ENCODE results near the gene HERC2.

HERC2 gene

DNA sequence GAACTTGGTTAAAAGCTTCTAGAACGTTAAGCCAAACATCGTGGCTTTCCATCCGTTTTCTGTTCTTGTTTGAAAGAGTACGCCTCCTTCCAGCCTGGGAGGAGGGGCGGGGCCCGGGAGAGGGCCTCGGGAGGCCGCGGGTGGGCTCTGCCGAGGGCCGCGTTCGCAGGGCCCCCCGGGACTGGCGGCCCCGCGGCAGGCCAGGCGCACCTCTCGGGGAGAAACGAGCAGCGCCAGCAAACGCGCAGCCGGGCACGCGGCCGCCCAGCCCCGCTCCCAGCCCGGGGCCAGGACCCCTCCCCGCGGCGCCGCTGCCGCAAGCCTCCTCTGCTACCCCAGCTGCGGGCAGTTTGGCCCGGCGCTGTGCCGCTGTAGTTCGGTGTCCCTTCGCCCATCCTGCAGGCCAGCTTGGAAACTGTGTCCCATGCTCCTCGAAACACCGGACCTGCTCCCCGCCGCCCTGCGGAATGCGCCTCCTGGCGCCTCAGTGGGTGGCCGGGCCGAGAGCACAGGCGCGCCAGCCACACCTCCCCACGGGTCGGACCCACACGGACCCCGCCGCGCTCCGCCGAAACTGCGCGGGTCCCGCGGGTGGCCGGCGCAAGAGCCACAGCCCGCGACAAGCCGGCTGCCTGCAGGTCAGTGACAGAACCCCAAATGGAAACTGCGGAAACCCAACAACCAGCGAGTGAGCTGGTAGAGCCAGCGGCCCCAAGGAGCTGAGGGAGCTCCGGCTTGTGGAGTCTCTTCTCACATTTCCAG lies 225.1 kb downstream of the HERC2 start:
- DNase-seq (ENCODE audit: low spot score), result no peak

DNA sequence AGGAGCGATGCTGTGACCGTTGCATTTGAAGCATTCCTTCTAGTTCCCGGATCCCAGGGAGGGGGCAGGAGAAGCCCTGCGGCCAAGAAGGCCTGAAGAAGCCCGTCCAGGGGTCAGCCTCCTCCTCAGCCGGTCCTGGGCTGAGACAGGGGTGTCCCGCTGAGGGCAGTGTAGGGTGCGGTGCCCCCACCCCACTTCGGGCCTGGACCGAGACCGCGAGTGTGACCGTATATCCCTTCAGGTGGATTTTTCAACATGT lies 225.6 kb downstream of the HERC2 start:
- no peak for DNase-seq (ENCODE audit: low spot score)

DNA sequence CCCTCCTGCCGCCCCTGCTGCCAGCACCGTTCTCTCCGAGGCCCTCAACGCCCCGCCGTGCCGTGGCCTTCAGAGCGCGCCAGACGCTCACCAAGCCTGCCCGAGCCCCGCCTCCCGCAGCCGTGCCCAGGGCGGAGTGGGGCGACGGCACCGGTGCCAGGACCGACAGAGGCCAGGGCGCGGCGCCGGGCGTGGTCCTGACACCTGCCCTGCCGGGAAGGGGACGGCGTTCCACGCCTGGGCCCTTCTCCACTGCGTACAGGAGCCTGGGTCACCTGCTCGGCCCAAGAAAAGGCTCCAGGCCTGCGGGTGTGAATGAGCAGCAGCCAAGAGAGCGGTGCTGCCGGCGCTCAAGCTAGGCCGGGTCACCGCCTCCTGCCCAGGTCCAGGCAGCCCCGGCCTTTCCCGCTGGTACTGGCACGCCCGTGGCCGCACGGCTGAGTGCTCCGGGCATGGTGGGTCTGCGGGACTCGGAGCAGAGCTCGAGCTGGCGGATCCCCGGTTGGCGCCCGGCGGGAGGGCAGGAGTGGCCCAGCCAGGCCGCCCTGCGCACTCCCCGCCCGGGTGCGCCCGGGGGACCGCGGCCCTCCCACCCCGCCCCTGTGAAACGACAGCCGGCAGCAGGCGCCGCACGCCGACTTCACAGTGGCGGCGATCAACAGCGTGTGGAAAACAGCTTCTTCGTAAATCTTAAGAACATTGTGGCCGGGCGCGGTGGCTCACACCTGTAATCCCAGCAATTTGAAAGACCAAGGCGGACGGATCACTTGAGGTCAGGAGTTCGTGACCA lies 227.1 kb downstream of the HERC2 start:
- DNase-seq (ENCODE audit: low spot score), result no peak

- no peak for DNase-seq (ENCODE audit: low spot score)
Measured at GRCh38 chr15:28093752-28094535, 228.0 kb downstream of the HERC2 start.

GRCh38 chr15:28091313-28091712 lies 230.7 kb downstream of the HERC2 start:
- no peak for DNase-seq (ENCODE audit: low spot score)

GRCh38 chr15:28086175-28086703 lies 235.7 kb downstream of the HERC2 start:
- DNase-seq (ENCODE audit: low spot score), result no peak

DNA sequence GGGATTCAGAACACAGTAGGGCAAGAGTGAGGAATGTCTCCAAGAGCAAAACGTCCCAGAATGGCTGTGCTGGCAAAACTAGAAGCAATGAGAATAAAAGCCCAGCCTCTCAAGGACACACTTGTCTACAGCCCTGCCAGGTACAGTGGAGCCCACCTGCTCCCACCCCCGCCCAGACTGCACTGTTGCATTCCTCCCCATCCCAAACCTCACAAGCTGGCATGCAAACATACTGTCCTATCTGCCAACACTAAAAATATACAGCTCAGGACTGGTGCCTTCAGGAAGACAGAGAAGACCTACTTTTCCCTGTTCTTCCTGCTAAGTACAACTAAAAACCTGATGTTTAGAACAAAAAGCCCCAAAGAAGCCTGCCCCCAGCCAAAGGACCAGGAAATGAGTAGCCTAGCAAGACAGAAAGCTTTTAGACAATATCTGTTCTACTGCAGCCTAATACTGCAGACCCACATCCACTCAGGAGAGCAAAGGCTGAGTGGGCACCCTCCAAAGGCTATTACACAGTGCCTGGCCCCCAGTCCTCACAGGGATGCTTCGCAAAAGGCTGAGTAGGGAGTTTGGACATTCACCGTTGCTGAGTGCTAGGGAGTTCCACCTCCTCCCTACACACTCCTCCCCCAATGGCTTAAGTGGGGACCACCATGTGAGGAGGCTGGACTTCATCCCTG lies 236.3 kb downstream of the HERC2 start:
- no peak for DNase-seq (ENCODE audit: low spot score)

DNA sequence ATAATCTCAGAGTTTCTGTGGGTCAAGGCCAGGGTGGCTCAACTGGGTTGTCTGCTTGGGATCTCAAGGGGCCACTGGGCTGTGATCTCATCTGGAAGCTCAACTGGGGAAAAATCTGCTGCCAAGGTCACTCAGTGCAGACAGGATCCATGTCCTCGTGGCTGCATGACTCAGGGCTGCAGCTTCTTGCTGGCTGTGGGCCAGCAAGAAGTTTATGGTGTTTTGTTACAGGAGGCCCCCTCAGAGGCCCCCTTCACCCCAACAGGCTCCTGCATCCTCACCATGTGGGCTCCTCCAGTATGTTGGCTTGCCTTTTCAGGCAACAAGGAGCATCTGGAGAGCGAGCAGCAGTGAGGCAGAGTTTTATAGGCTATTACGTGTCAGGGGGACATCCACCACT lies 237.4 kb downstream of the HERC2 start:
- DNase-seq (ENCODE audit: low spot score), result no peak

DNA sequence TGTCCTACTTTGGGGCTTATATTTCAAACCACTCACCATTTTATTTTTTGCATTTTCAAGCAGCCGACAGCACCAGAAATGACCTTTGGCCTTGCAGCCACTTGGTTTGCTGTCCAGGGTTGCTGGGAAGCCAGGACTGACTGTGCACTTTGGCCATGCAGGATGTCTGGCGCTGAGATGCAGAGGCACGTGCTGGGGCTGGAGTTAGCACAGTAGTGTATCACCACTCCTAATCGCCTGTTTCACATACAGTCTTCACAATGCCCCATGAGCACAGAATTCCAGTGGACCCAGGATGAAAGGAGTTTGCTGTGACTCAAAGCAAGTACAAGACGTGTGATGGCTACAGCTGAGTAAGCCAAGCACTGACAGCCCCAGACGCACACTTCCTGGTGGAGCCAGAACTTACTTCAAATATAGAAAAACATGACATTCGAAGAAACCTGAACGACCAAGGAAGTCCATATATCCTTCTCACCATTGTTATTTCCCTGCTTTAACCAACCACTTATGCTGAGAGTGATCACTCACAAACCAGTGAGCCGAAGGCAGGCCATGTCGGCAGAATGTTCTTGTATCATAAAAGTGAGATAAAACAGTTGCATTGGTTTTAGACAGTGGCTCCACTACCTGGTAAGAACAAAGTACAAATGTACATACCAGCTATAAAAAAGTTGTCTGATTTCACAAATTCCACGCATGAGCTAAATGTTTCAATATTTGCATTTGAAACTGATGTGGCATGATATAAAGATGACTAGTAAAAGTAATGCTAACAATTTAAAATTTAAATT lies 238.9 kb downstream of the HERC2 start:
- no peak for DNase-seq (ENCODE audit: low spot score)

GRCh38 chr15:28081594-28081993 lies 240.4 kb downstream of the HERC2 start:
- no peak for DNase-seq (ENCODE audit: low spot score)

DNA sequence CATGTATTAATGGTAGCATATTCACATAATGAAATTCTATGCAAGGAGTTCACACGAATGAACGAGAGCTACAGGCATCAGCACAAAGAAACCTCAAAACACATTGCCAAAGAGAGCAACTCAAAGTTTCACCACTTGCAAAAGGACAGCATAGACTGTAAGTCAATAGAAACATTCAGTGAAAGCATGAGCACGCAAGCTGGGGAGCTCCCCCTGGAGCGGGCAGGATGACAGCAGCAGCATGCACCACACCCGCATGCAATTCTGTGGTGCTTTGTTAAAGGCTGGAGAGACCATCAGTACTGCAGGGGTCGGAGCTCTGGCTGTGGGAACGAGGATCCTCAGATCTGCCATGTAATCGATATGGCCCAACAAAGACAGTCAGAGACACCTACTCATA lies 241.6 kb downstream of the HERC2 start:
- no peak for DNase-seq (ENCODE audit: low spot score)

DNA sequence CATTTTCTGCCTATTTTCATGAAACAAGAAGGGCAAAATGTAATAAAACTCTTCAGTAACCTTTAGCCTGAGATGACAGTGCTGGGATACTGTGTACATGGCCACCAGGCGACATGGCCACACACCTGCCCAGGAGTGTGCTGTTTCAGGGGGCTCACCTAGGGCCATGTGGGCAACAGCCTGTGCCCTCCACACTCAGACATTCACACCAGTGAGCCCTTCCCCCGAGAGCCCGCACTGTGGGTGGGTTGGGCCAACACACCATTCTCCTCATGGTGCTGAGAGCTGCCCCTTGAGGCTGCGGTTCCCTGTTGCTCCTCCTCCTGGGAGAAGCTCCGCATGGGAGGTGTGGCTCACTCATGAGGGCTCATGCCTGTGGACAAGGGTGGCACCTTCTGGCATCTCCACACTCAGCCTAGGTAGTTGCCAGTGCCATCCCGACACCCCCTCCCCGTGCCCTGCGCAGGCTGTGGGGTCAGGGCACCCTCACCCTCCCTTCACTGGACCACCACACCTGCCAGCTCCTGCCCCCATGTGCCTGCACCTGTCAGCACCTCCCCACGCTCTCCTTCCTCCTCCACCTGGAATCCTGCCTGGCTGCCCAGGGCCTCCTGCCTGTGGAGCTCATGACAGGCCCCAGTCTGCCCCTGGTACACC lies 242.5 kb downstream of the HERC2 start:
- DNase-seq (ENCODE audit: low spot score), result no peak

- DNase-seq (ENCODE audit: low spot score), result no peak
Measured at GRCh38 chr15:28078191-28078719, 243.7 kb downstream of the HERC2 start.

GRCh38 chr15:28075573-28075972 lies 246.4 kb downstream of the HERC2 start:
- no peak for DNase-seq (ENCODE audit: low spot score)

DNA sequence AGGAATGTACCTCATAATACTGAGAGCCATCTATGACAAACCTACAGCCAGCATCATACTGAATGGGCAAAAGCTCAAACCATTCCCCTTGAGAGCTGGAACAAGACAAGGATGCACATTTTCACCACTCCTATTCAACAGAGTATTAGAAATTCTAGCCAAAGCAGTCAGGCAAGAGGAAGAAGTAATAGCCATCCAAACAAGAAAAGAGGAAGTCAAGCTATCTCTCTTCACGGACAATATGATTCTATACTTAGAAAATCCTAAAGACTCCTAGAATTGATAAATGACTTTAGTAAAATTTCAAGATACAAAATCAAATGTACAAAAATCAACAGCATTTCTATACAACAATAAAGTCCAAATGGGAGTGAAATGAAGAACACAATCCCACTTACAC lies 253.0 kb downstream of the HERC2 start:
- DNase-seq (ENCODE audit: low spot score), result no peak

GRCh38 chr15:28066231-28066630 lies 255.7 kb downstream of the HERC2 start:
- no peak for DNase-seq (ENCODE audit: low spot score)

All from putamen (tissue), 1 donor.